Activated naive CD4-positive, alpha-beta T cell (primary cell): Measurements from ENCODE around the gene PHF23.

Source experiments
- DNase-seq, 4 experiments: peaks; one replicate each; lab custom pipeline; 2025; lab: John Stamatoyannopoulos, UW

The PHF23 gene

DNA sequence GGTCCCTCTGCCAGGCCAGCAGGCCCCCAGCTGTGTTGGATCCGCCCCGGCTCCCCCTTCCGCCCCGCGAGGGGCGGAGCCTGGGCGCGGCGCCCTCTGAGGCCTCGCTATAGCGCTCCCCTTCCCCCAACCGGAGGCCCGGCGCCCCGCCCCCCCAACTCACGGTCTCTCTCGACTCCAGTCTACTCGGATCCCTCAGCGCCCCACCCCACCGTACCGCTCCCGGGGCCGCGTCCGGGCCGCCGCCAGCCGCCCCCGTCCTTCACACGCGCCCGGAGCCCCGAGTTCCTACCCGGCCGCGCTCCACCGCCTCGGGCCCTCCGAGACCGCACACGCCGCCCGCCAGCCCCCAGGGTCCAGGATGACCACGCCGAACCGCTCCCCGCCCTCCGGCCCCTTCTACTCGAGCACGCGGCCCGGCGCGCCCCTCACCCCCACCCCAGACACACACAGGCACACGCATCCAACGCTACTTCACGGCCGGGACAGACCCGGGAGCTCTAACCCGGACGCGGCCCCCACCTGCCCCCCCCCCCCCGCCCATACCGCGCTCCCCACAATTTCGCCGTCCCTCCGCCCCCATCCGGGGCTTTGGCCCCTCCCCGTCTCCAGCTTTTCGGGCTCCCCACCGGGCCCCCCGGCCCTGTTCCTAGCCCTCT is 1.4 kb downstream of the PHF23 start:
- peak; percentile 30 to 75 (median 60) for DNase-seq

DNA sequence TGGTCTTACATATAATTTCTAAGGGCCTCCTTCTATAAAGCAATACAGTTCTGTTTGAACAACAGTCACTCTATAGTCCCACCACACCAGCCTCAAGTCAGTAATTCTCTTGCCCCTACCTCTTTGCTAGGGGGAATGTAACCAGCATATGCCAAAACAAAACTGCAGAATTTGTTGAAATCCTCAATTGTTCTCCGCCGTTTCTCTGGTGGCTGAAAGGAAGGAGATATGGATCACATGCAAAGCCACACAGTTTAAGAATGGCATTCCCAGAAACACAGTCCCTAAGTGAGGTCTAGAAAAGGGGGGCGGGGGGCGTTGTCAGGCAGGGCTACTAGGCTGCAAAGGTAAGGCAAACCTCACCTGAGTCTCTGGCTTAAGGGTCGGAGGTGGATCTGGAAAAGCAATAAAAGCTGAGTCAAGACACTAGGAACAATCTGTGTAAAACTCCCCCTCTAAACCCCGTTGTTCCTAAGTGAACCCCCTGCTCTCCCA is 1.9 kb downstream of the PHF23 start:
- DNase-seq: no peak

DNA sequence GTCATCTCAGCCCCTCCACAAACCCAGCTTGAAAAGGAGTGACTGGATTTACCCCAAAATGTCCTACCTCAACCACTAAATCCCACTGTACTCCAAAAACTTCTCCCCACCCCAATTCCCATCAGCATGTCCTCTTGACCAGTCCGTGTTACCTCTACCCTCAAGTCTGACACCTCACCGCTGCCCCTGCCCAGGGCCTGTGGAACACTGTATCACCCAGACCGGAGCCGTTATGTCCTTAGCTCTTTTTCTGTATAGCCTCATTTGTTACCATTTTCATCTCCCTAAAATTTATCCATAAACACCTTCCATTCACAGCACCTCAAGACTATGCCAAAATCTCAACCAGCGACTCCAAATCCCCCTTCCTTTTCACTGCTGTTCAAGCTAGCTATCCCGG is 2.4 kb downstream of the PHF23 start:
- no peak for DNase-seq

DNA sequence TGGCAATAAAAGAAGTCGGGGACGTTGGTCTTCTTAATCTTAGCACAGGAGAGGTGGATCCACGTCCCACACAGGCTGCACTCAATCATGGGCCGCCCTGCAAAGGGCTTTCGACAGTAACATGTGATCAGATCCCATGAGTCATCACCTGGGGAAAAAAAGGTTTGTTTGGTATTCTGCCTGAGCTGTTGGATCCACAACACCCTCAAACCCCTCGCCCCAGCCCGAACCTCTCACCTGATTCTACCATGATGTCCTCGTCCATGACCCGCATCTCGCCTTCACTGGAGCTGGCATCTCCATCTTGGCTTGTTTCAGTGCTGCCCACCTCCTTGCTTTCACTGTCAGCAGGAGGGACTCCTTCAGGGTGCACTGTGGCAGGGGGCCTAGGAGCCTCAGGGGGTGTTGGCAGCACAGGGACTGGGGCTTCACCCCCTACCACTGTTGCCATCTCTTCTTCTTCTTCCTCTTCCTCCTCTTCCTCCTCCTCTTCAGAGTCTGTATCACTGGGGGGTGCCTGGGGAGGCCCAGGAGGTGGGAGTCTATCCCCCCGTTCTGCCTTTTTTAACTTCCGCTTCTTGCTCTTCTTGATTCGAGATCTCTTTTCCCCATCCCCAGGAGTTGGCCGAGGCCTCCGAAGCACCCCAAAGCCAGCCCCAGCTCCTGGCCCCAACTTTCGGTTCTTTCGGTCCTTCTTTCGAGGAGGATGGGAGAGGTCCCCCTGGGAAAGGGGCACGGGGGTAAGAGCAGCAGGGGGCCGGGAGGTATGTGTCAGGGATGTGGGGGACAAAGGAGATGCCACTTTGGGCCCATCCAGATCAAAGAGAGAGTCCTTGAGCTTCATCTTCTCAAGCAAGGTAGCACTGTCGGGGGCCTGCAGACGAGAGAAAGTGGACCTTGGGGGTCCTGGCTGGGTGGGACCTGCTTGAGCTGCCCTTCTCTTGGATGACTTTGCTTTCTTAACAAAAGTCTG is 3.3 kb downstream of the PHF23 start:
- no peak for DNase-seq

DNA sequence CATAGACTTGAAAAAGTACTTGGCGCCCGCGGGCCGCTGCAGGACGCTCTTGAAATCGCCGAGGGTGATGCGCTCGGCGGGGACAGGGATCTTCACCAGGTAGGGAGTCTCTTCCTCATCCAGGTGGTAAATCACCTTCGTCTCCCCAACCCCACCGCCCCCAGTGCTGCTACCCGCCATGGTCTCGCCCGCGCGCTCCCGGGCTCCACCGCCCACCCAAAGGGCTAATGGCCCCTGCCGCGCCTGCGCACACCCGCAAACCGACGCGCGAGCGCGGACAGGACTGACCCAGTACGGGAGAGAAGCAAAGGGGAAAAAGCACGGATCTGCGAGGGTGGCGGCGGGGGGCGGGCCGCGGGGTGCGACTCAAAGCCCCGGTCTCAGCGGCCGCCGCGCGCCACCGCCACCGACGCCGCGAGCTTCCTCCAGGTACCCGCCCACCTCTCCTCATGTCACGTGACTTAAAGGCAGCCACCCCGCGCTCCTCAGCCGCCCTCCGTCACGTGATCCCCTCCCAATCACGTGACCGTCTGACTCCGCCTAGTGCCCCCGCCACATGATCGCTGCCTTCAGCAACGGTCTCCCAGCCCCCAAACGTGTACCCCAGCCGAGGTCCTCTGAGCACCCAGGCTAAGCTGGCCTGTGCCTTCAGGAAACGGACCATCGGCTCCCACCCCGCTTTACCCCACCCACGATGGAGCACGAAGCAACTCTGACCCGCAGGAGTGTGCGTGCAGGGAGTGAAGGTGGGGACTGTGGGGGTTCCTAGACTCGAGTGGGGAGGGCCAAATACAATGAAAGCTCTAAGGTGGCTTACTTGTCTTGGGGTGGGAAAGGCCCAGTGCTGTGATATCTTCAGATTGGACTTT is 4.9 kb downstream of the PHF23 start, which contains the start of gene DVL2:
TSS of gene DVL2 (minus strand) at position 435 of the 869 bp plus-strand sequence. CDS start at position 180, 255 bp downstream.
- peak; percentile 80 to 93 (median 84) for DNase-seq

DNA sequence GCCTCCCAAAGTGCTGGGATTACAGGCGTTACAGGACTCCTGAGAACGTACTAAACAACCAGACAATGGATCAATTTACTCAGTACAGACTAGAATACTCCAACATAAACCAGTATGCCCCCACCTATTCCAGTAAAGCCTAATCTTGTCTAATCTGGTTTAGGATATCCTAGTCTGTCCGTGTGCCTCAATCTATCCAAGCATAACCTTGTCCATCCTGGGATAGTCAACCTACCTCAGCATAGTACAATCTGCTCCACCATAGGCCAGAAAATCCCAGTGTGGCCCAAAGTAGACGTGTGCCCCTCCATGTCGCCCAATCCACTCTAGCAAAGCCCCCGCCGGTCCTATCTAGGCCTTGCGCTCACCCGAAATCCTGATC is 5.6 kb downstream of the PHF23 start:
- no peak for DNase-seq

DNA sequence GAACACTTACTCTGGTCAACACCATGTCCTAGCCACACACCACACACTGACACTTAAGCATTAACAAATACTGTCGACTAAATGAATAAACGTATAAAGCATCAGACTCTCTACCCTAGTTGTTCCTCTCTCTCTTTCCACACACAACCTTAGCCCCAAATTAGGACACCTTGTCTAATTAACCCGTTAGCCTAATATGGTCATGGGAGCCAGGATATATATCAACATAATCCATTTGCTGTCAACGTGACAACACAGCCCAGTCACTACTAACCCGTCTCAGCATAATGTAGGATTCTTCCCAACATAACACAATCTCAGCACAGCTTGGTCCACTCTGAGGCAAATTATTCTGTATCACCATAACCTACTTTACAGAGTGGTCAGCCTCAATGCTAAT is 7.1 kb downstream of the PHF23 start:
- DNase-seq: no peak

DNA sequence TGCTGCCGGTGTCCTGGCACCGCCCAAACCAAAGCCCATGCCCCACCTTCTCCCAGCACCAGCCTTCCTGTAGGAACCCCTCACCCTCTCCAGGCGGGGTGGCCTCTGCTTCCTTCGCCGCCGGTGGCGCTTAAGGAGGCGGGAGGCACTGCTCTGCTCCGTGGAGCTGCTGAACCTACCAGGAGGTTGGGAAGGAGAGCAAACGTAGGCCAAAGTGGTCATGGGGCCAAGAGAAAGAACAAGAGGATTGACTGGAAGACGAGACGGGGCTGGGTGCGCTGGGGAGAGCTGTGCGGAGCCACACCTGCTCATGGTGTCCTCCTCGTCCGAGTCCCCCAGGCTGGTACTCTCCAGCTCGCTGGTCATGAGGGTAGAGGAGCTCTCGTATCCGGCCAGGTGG is 9.8 kb downstream of the PHF23 start:
- no peak for DNase-seq

DNA sequence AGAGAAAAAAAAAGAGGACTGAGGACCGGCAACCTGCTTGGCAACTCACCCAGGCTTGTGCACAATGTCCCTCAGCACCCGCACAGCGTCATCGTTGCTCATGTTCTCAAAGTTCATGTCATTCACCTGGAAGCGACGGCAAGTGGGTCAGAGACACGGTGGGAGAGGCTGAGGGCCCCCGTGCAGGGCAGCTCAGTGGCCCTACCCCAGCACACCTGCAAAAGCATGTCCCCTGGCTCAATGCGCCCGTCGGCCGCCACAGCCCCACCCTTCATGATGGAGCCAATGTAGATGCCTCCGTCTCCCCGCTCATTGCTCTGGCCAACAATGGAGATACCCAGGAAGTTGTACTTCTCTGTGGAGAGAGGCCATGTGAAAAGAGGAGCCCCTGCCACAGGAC is 10.3 kb downstream of the PHF23 start:
- no peak for DNase-seq

DNA sequence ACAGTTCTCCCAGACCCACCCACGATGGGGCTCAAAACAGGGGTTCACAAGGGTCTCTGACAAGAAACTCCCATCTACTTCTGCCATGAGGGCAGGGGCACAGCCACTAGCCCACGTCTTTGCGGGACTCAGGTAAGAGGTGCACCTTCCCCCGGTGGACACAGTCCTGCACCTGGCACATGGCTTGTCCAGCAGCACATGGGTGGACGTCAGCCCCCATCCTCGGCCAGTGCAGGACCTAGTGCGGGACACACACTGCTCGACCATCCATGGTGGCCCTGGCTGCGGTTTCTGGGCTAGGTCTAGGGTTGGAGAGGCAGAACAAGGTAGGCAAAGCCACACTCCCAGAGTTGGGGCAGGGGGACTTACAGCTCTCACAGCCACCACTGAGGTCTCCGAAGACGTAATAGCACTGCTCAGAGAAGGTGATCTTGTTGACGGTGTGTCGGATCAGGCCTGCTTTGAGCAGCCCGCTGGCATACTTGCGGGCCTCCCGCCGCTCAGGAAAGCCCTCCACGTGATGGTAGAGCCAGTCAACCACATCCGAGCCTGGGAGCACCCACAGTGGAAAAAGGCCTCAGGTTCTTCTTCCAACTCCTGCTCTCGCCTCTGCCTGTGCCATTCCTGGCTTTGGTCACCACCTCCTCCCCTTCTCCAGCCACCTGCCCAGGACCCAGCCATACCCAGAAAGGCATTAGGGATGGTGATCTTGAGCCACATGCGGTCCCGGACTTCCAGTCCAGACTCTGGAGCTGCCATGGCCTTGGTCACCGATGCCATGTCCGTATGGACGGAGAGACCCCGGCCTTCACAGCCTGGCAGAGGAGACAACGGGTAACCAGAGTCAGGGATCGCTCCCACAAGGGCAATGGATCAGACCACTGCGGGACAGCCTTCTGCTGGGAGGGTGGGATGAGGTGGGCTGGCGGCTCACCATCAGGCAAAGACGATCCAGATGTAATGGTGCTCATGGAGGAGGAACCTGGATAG is 12.2 kb downstream of the PHF23 start:
- DNase-seq: no peak

DNA sequence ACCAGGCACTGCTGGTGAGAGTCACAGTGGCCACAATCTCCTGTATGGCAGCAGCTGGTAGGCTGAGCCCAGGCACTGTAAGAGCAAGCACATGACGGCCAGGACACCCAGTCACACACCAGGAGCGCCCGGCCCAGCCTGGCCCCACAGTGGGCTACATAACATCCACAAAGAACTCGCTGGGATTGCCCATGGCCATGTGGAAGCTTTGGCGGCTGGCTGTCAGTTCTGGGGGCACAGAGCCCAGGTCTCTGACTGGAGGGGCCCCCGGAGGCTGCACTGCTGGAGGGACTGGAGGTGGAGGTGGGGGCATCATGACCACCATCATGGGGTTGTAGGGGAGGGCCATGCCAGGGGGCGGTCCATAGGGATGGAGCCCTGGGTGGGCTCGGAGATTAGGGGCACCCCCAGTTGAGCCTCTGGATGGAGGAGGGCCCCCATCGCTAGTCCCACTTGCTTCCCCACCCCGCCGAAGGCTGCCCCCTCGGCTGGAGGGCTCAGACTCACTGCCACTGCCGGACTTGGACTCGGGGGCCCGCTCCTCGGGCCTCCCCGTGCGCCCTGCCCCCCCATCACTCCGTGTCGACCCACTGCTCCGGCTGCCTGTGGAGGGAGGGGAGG is 13.4 kb downstream of the PHF23 start:
- DNase-seq: no peak

DNA sequence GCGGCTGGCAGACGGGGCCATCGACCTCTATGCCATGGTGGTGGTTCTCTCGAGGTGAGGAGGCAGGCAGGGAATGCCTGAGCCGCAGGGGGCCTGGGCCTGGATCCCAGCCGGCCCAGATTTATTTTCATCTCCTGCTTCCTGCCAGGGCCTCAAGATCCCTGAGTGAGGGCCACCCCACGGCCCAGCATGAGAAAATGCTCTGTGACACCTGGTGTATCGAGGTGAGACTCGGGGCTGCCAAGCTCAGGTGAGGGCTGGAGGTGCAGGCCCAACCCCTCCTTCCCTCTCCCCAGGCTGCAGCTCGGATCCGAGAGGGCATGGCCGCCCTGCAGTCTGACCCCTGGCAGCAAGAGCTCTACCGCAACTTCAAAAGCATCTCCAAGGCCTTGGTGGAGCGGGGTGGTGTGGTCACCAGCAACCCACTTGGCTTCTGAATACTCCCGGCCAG is 14.6 kb downstream of the PHF23 start:
- no peak for DNase-seq

DNA sequence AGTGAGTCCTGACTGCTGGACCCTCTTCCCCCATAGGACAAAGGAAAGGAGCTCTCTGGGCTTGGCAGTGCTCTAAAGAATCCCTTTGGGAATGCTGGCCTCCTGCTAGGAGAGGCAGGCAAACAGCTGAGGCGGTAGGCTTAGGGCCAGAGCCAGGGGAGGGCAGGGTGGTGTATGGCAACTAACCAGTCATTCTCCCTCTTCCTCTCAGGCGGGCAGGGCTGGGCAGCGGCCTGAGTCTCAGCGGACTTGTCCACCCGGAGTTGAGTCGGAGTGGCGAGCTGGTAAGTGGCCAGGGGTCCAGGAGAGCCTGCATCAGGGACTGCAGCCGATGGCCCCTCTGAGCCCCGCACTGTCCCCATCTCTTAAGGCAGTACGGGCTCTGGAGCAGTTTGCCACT is 15.1 kb downstream of the PHF23 start:
- no peak for DNase-seq

DNA sequence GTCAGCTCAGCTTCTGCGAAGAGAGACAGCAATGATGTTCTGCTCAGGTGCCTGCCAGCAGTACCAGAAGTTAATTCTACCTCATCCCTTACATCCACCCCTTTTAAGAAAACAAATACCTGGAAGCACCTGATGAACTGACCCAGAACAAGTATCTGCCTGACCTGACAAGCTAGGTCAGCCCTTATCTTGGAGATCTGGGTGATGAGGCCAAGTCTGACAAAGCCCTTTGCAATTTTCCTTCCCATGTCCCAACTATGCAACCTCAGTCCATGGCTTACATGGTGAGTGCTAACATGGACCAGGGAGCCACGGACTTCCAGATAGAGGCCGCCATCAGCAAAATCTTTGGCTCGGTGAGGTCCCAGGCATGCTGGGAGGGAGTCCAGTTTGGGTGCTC is 15.9 kb downstream of the PHF23 start:
- DNase-seq: no peak

DNA sequence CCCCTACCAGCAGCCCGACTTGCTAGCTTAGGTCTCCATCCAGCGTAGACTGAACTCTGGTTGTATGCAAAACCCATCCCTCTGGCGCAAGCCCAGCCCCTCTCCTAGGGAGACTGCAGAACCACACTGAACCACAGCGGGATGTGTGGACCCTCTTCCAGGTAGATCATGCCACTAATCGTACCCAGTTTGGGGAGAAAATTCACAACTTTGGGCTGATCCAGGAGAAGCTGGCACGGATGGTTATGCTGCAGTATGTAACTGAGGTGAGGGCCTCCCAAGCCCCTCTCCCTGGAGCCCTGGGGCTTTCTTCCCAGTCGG is 16.3 kb downstream of the PHF23 start:
- DNase-seq: no peak

DNA sequence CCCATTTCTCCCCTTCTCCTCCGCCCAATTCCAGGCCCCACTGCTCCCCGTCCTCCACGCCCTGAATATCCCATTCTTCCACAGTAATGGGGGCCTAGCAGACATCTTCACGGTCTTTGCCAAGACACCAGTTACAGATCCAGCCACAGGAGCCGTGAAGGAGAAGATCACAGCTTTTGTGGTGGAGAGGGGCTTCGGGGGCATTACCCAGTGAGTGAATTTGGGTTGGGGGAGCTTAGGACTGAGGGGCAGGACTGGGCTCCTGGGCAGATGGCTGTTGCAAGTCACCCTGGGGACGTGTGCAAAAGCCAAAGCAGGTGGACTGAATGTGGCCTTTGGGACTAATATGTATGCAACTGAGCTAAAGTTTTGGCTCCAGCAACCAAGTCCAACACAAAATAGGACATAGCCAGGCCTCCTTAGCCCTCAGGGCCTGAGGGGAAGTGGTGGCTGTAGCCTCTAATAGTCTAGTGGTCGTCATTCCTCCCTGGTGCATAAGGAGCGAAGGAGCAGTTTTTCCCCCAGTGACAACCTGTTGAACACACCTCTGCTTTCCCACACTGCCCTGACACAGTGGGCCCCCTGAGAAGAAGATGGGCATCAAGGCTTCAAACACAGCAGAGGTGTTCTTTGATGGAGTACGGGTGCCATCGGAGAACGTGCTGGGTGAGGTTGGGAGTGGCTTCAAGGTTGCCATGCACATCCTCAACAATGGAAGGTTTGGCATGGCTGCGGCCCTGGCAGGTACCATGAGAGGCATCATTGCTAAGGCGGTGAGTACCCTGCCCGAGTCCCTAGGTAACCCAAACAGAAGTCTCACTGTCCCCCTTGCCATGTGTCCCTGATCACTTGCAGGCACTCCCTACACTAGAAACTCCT is 16.9 kb downstream of the PHF23 start:
- no peak for DNase-seq

DNA sequence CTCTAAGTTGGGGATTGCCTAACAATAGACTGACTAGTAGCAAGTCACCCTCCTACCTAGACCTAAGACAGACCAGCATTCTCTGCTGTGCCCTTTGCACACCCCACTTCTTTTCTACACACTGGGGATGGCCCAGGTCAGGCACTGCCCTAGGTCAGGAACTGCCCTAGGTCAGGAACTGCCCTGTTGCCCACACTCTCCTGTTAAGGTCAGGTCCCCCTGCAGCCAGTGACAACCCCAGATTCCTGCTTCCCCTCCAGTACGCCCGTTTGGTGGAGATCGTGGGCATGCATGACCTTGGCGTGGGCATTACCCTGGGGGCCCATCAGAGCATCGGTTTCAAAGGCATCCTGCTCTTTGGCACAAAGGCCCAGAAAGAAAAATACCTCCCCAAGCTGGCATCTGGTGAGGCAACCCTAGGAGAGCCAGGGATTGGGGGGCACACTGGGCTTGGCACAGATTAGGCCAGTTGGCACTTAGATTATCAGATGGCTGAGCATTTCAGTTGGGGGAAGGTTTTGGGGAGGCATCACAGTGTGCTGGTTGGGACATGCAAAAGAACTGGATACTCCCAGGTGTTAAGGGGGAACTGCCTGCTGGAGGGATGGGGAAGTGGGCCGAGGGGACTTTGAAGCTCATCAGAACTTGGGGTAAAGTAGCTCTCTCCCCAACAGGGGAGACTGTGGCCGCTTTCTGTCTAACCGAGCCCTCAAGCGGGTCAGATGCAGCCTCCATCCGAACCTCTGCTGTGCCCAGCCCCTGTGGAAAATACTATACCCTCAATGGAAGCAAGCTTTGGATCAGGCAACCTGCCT is 17.8 kb downstream of the PHF23 start:
- no peak for DNase-seq

DNA sequence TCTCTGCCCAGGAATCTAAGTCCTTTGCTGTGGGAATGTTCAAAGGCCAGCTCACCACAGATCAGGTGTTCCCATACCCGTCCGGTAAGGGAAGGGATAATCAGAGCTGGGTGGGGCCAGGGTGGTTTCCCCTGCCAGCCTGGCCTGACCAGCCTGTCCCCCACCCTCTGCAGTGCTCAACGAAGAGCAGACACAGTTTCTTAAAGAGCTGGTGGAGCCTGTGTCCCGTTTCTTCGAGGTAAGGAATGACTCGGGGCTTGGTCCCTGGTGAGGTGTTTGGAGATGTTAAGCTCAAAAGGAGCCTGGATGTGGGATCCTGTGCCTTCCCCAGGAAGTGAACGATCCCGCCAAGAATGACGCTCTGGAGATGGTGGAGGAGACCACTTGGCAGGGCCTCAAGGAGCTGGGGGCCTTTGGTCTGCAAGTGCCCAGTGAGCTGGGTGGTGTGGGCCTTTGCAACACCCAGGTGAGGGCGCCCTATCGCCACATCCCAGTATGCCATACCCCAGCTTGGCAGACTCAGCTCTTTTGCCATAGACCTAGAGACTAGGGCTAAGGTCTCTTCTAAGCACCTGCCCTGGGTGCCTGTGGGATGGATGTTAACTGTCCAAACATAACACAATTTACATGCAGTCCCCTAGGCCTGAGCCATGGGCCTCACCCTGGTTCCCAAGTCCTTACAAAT is 18.5 kb downstream of the PHF23 start:
- peak in 2 of 4 experiments; percentile 30 to 49 for DNase-seq
